Measurements from ENCODE around the gene AURKA. TPM values are rescaled to one million over a fixed set of nuclear protein-coding genes. Genes with fewer than 3 reads are reported as not detected.

The AURKA gene
- total and polyA plus RNA-seq, 9 of the 15 experiments (the other 6 are each of a cell fraction or from before 2014, with no cell fraction given), result 72.7 to 162 (median 113) TPM

- peaks cover 24 to 68% of the 10 kb centered on the region in 2 experiments for H3K4me1 ChIP-seq (replicated peaks in 1 of 2; ENCODE audit: control insufficient read depth in 2 of 2, insufficient read depth in 2 of 2, low read length in 2 of 2)
- no peaks in the 10 kb centered on the region for H3K9me3 ChIP-seq (replicated peaks; ENCODE audit: control insufficient read depth, insufficient read depth, low read depth, low read length)
- H3K4me2 ChIP-seq (ENCODE audit: insufficient read depth, low read length), result peak overlapping the region; percentile 78
- DNase-seq (ENCODE audit: extremely low read depth in 1 of 4, low spot score in 3 of 4), result no peak
- H4K20me1 ChIP-seq (replicated peaks; ENCODE audit: control insufficient read depth, insufficient read depth, low read length), result no peaks in the 10 kb centered on the region; the same call in 1 of the 2 replicates
- peak overlapping the region; percentile 66 to 77 for H3K9ac ChIP-seq (ENCODE audit: insufficient read depth in 1 of 2, low read depth in 2 of 2, low read length in 2 of 2)
- ChIA-PET POLR2A (interaction anchor here (0.9 to 1.9 kb wide), 9 partner anchors 8 to 51 kb away, joined by 3 to 9 read pairs (median 4); partner anchors contain the start of genes AURKA, CSTF1 and RTF2), CTCF (ENCODE audit: low intra/inter-chr PET ratio) (no interaction called here)
- peak overlapping the region; percentile 77 for H3K4me3 ChIP-seq
- no peak for FAIRE-seq
- no peak overlapping the region for H2AFZ ChIP-seq (ENCODE audit: low read depth, low read length)
- BruUV-seq (replicated peaks), result no TSS peak
- no peaks in the 10 kb centered on the region for H3K9me1 ChIP-seq (ENCODE audit: control insufficient read depth, insufficient read depth, low read length)
- no peaks in the 10 kb centered on the region for H3K27me3 ChIP-seq (ENCODE audit: control insufficient read depth in 2 of 2, insufficient read depth in 2 of 2, low read length in 2 of 2)
- TF ChIP-seq ZNF3 (CRISPR knock-in tag; IDR thresholded peaks at IDR 0.05) (no peak), SPI1 (IDR thresholded peaks at IDR 0.05; ENCODE audit: borderline replicate concordance, low read depth, low read length) (peak; percentile 12; the same call in 1 of the 2 replicates), BCOR (IDR thresholded peaks at IDR 0.05) (peak; percentile 57; the same call in 1 of the 2 replicates), XRCC4 (IDR thresholded peaks at IDR 0.05; ENCODE audit: extremely low read depth, insufficient read depth, insufficient read length) (no peak), SMARCA5 (IDR thresholded peaks at IDR 0.05) (peak; percentile 20; the same call in 1 of the 2 replicates), CEBPB (tag; IDR thresholded peaks at IDR 0.05) (peak; percentile 52), GATA2 (CRISPR knock-in tag; IDR thresholded peaks at IDR 0.05) (no peak), SRSF7 (optimal IDR thresholded peaks at IDR 0.05; ENCODE audit: low read depth, low read length) (no peak), ATF6 (CRISPR knock-in tag; IDR thresholded peaks at IDR 0.05) (0 out of 2 replicates have a peak, but pooled peaks have one; percentile 60), RAD51 (IDR thresholded peaks at IDR 0.05; ENCODE audit: borderline replicate concordance, low read depth) (no peak), DACH1 (IDR thresholded peaks at IDR 0.05; ENCODE audit: partially characterized antibody) (no peak), KDM1A (IDR thresholded peaks at IDR 0.05) (peak in 1 of 2 experiments; percentile 50; a peak in 1 of 4 replicates), MTA3 (IDR thresholded peaks at IDR 0.05; ENCODE audit: borderline replicate concordance) (no peak), ZBTB26 (CRISPR knock-in tag; IDR thresholded peaks at IDR 0.05) (0 out of 2 replicates have a peak, but pooled peaks have one; percentile 42), ETV1 (tag; conservative IDR thresholded peaks at IDR 0.05; ENCODE audit: low read depth) (no peak), CSDE1 (IDR thresholded peaks at IDR 0.05) (no peak), ZBTB1 (CRISPR knock-in tag; IDR thresholded peaks at IDR 0.05; ENCODE audit: borderline replicate concordance, low read depth) (no peak), RBM25 (IDR thresholded peaks at IDR 0.05; ENCODE audit: low read depth, low read length, severe bottlenecking) (peak; percentile 59), HDAC1 (IDR thresholded peaks at IDR 0.05) (0 out of 4 replicates have a peak, but pooled peaks of 1 of the 2 experiments have one; percentile 28), TRIM28 (IDR thresholded peaks at IDR 0.05) (no peak)
- WGBS (ENCODE audit: insufficient coverage, low coverage, missing lambda C conversion rate), result 24% methylated on average over 7 of the region's 7 CpGs
- H3K79me2 ChIP-seq (ENCODE audit: control insufficient read depth, insufficient read depth, low read length), result peaks cover 100% of the 10 kb centered on the region
- in situ Hi-C loops (cut with MboI), result no loop called here
- intact Hi-C loops (cut with micrococcal nuclease), result no loop called here
- ATAC-seq, result no peak
- H3K36me3 ChIP-seq (ENCODE audit: control insufficient read depth, insufficient read depth, low read length), result peaks cover 65% of the 10 kb centered on the region
- H3K27ac ChIP-seq (ENCODE audit: extremely low read depth, low read depth, low read length), result peak overlapping the region; percentile 85
These were observed 25.4 kb upstream of the AURKA start for GRCh38 chr20:56417402-56417801.

Data from K562 (cell line).